HepG2 (cell line): Measurements from ENCODE around the gene F7. TPM values are rescaled to one million over a fixed set of nuclear protein-coding genes. Genes with fewer than 3 reads are reported as not detected.

ENCODE experiments used
- ATAD3A ChIP-seq: sonication (generic); formaldehyde crosslinking; IDR thresholded peaks from 2 replicates; pipeline ENCODE4 v1.4.0; 2020; ENCODE audit warnings: missing genetic modification reagents
- ESRRA ChIP-seq: sonication (generic); formaldehyde crosslinking; IDR thresholded peaks from 2 replicates; pipeline ENCODE4 v1.5.1; 2020; ENCODE audit warnings: mild to moderate bottlenecking, low read depth, missing genetic modification reagents
- FOXO1 ChIP-seq: sonication (generic); formaldehyde crosslinking; IDR thresholded peaks from 2 replicates; pipeline ENCODE4 v1.4.0; 2020; ENCODE audit warnings: missing genetic modification reagents
- GATAD1 ChIP-seq: IDR thresholded peaks from 2 replicates; pipeline ENCODE4 v1.6.1; 2016; ENCODE audit warnings: missing genetic modification reagents, missing compliant biosample characterization
- HES4 ChIP-seq: sonication (generic); formaldehyde crosslinking; IDR thresholded peaks from 2 replicates; pipeline ENCODE4 v1.9.0; 2021; ENCODE audit warnings: mild to moderate bottlenecking, missing genetic modification reagents, borderline replicate concordance
- HOXA7 ChIP-seq: sonication (generic); formaldehyde crosslinking; IDR thresholded peaks from 2 replicates; pipeline ENCODE4 v1.8.1; 2022; ENCODE audit warnings: mild to moderate bottlenecking, missing genetic modification reagents, moderate library complexity
- KAT8 ChIP-seq: IDR thresholded peaks from 2 replicates; pipeline ENCODE4 v1.6.1; 2016; ENCODE audit warnings: missing genetic modification reagents, missing compliant biosample characterization
- KLF16 ChIP-seq, 2 experiments: sonication (generic) in 1 of 2; formaldehyde crosslinking in 1 of 2; IDR thresholded peaks; 2 replicates each; pipeline versions ENCODE4 v1.6.1 to v1.8.0; 2016 to 2023; ENCODE audit warnings: missing genetic modification reagents in 2 of 2, missing compliant biosample characterization in 1 of 2
- MAFG ChIP-seq: sonication (generic); formaldehyde crosslinking; IDR thresholded peaks from 2 replicates; pipeline ENCODE4 v1.5.1; 2020; ENCODE audit warnings: mild to moderate bottlenecking, missing genetic modification reagents
- MED13 ChIP-seq: sonication (generic); formaldehyde crosslinking; IDR thresholded peaks from 2 replicates; pipeline ENCODE4 v1.5.0; 2020; ENCODE audit warnings: missing genetic modification reagents
- MED8 ChIP-seq: sonication (generic); formaldehyde crosslinking; IDR thresholded peaks from 2 replicates; pipeline ENCODE4 v1.8.1; 2023; ENCODE audit warnings: mild to moderate bottlenecking, missing genetic modification reagents; ENCODE audit not compliant: insufficient replicate concordance
- MEIS2 ChIP-seq: sonication (generic); formaldehyde crosslinking; IDR thresholded peaks from 2 replicates; pipeline ENCODE4 v1.9.0; 2021; ENCODE audit warnings: mild to moderate bottlenecking, missing genetic modification reagents
- PRMT3 ChIP-seq: sonication (generic); formaldehyde crosslinking; IDR thresholded peaks from 2 replicates; pipeline ENCODE4 v1.8.1; 2022; ENCODE audit warnings: low read depth, mild to moderate bottlenecking, moderate library complexity, missing genetic modification reagents, borderline replicate concordance
- SMAD1 ChIP-seq: sonication (generic); formaldehyde crosslinking; IDR thresholded peaks from 2 replicates; pipeline ENCODE4 v1.4.0; 2020; ENCODE audit warnings: missing genetic modification reagents, low read depth, mild to moderate bottlenecking, borderline replicate concordance
- SP1 ChIP-seq, 2 experiments: fragments of 450-650 bp in 1 of 2; sonication (generic) in 1 of 2; formaldehyde crosslinking in 1 of 2; IDR thresholded peaks; 2 replicates each; pipeline versions ENCODE4 v1.4.0 to v1.6.1; 2016 to 2020; ENCODE audit warnings: missing genetic modification reagents in 1 of 2
- TOE1 ChIP-seq: sonication (generic); formaldehyde crosslinking; IDR thresholded peaks from 2 replicates; pipeline ENCODE4 v1.4.0; 2020; ENCODE audit warnings: mild to moderate bottlenecking, missing genetic modification reagents
- ZBTB21 ChIP-seq: sonication (generic); formaldehyde crosslinking; IDR thresholded peaks from 2 replicates; pipeline ENCODE4 v1.4.0; 2020; ENCODE audit warnings: missing genetic modification reagents
- ZBTB7B ChIP-seq: sonication (generic); formaldehyde crosslinking; IDR thresholded peaks from 2 replicates; pipeline ENCODE4 v1.4.0; 2020; ENCODE audit warnings: missing genetic modification reagents
- ZEB1 ChIP-seq: IDR thresholded peaks from 2 replicates; pipeline ENCODE4 v1.6.1; 2012; ENCODE audit warnings: mild to moderate bottlenecking, low read depth, inconsistent platforms; ENCODE audit not compliant: insufficient replicate concordance
- ZFAT ChIP-seq: sonication (generic); formaldehyde crosslinking; conservative IDR thresholded peaks from 2 replicates; pipeline ENCODE4 v1.8.1; 2023; ENCODE audit warnings: missing genetic modification reagents, inconsistent platforms
- ZNF121 ChIP-seq: sonication (generic); formaldehyde crosslinking; IDR thresholded peaks from 2 replicates; pipeline ENCODE4 v1.5.0; 2020; ENCODE audit warnings: mild to moderate bottlenecking, missing genetic modification reagents
- ZNF367 ChIP-seq: sonication (generic); formaldehyde crosslinking; IDR thresholded peaks from 2 replicates; pipeline ENCODE4 v1.4.0; 2020; ENCODE audit warnings: missing genetic modification reagents, borderline replicate concordance
- ZNF552 ChIP-seq: sonication (generic); formaldehyde crosslinking; IDR thresholded peaks from 2 replicates; pipeline ENCODE4 v1.9.0; 2022; ENCODE audit warnings: missing genetic modification reagents, mild to moderate bottlenecking, borderline replicate concordance
- ZNF7 ChIP-seq: IDR thresholded peaks from 2 replicates; pipeline ENCODE4 v1.6.1; 2016; ENCODE audit warnings: missing biosample characterization, missing genetic modification reagents
- ZNF841 ChIP-seq: sonication (generic); formaldehyde crosslinking; IDR thresholded peaks from 2 replicates; pipeline ENCODE4 v1.8.1; 2023; ENCODE audit warnings: missing genetic modification reagents, borderline replicate concordance
- ZNF891 ChIP-seq: sonication (generic); formaldehyde crosslinking; IDR thresholded peaks from 2 replicates; pipeline ENCODE4 v1.5.0; 2020; ENCODE audit warnings: mild to moderate bottlenecking, missing genetic modification reagents
- polyA plus RNA-seq, 8 experiments: library from polyadenylated mRNA; depleted of rRNA in 3 of 8; stranded (reverse) in 7 of 8; unstranded in 1 of 8; fragments of >200 nt; fragmentation: Illumina TruSeq in 4 of 8; extraction: Trizol in 4 of 8; gene quantifications; 2 replicates each; pipeline versions ENCODE4 v1.2.1 to v1.2.3, GENCODE V29; 2011 to 2016; ENCODE audit warnings: low read depth in 4 of 8, missing spikeins in 1 of 8, mixed read lengths in 1 of 8; ENCODE audit not compliant: insufficient read depth in 1 of 8
- total RNA-seq, 5 experiments: library from RNA; depleted of rRNA; stranded (reverse); fragments of >200 nt; fragmentation: Illumina TruSeq; extraction: Trizol; gene quantifications; 2 replicates each; pipeline ENCODE4 v1.2.3, GENCODE V29; 2016; ENCODE audit warnings: low read depth in 1 of 5
- TF ChIP-seq, protein P1 (sequence below): IDR thresholded peaks from 2 replicates; pipeline ENCODE4 v1.6.1; 2016; ENCODE audit warnings: low read depth, control low read depth
- TF ChIP-seq, protein P2 (sequence below): sonication (generic); formaldehyde crosslinking; IDR thresholded peaks from 2 replicates; pipeline ENCODE4 v1.4.0; 2020; ENCODE audit warnings: low read depth, mild to moderate bottlenecking, missing genetic modification reagents

The F7 gene
- total and polyA plus RNA-seq, 2 of the 13 experiments (the other 11 are each of a cell fraction or from before 2014, with no cell fraction given), result 12.6 to 26.5 TPM

DNA sequence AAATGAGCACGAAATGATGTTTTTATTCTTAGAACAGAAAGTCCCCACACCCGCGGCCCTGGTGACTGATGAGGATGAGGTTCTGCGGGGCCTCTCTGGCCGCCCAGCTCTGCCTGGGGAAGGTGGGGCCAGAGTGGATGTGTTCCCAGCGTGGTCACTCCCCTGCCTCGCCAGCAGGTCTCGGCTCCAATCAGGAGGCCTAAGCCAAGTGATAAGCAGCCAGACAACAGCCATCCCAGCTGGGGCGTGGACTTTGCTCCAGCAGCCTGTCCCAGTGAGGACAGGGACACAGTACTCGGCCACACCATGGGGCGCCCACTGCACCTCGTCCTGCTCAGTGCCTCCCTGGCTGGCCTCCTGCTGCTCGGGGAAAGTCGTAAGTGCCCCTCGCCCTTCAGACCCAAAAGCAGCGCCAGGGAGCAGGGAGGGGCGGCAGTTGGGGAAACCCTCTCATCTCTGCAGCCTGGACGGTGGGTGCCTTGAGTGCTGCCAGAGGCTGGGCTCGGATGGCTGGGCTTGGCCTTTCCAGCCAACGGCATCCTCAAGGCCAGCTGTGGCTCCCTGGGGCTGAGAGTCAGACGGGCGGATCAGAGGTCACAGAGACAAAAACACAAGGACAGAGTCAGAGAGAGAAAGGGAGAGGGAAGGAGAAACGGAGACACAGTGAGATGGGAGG, 17.1 kb downstream of the F7 start, which contains the start of gene F10 (continued):
- no peak for TF ChIP-seq SP1 (IDR thresholded peaks at IDR 0.05)
- peak; percentile 79 for TF ChIP-seq SP1 (CRISPR knock-in tag; IDR thresholded peaks at IDR 0.05)
- no peak for TF ChIP-seq ATAD3A (CRISPR knock-in tag)
- TF ChIP-seq ZNF841 (CRISPR knock-in tag), result no peak
- peak; percentile 91 for TF ChIP-seq FOXO1 (CRISPR knock-in tag)
- peak; percentile 9; the same call in 1 of the 2 replicates for TF ChIP-seq ZNF121 (CRISPR knock-in tag)
- TF ChIP-seq KLF16 (CRISPR knock-in tag; IDR thresholded peaks at IDR 0.05), result peak in 1 of 2 experiments; percentile 83; a peak in 2 of 4 replicates
- TF ChIP-seq, protein P1, sequence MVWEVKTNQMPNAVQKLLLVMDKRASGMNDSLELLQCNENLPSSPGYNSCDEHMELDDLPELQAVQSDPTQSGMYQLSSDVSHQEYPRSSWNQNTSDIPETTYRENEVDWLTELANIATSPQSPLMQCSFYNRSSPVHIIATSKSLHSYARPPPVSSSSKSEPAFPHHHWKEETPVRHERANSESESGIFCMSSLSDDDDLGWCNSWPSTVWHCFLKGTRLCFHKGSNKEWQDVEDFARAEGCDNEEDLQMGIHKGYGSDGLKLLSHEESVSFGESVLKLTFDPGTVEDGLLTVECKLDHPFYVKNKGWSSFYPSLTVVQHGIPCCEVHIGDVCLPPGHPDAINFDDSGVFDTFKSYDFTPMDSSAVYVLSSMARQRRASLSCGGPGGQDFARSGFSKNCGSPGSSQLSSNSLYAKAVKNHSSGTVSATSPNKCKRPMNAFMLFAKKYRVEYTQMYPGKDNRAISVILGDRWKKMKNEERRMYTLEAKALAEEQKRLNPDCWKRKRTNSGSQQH (CRISPR knock-in tag), result peak; percentile 57; the same call in 1 of the 2 replicates
- TF ChIP-seq HES4 (CRISPR knock-in tag), result no peak
- peak; percentile 30; the same call in 1 of the 2 replicates for TF ChIP-seq ZBTB7B (CRISPR knock-in tag)
- peak; percentile 81 for TF ChIP-seq KAT8 (CRISPR knock-in tag)
- peak; percentile 1; the same call in 1 of the 2 replicates for TF ChIP-seq ZNF552 (CRISPR knock-in tag)
- no peak for TF ChIP-seq ZFAT (CRISPR knock-in tag)
- no peak for TF ChIP-seq MAFG (CRISPR knock-in tag)
- no peak for TF ChIP-seq ZNF7
- TF ChIP-seq ZEB1, result no peak
- TF ChIP-seq GATAD1, result peak; percentile 72
- peak; percentile 78; the same call in 1 of the 2 replicates for TF ChIP-seq SMAD1 (CRISPR knock-in tag)
- peak; percentile 72; the same call in 1 of the 2 replicates for TF ChIP-seq MED13 (CRISPR knock-in tag)
- no peak for TF ChIP-seq TOE1 (CRISPR knock-in tag)
- TF ChIP-seq ZNF367 (CRISPR knock-in tag), result peak; percentile 66; the same call in 1 of the 2 replicates
- TF ChIP-seq ESRRA, result peak; percentile 92
- peak; percentile 66; the same call in 1 of the 2 replicates for TF ChIP-seq ZNF891 (CRISPR knock-in tag)
- peak; percentile 21; the same call in 1 of the 2 replicates for TF ChIP-seq ZBTB21
- TF ChIP-seq MED8 (CRISPR knock-in tag), result peak; percentile 88
- TF ChIP-seq, protein P2, sequence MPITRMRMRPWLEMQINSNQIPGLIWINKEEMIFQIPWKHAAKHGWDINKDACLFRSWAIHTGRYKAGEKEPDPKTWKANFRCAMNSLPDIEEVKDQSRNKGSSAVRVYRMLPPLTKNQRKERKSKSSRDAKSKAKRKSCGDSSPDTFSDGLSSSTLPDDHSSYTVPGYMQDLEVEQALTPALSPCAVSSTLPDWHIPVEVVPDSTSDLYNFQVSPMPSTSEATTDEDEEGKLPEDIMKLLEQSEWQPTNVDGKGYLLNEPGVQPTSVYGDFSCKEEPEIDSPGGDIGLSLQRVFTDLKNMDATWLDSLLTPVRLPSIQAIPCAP (CRISPR knock-in tag), result peak; percentile 48; the same call in 1 of the 2 replicates
- peak; percentile 95; the same call in 1 of the 2 replicates for TF ChIP-seq MEIS2 (CRISPR knock-in tag)
- TF ChIP-seq HOXA7 (CRISPR knock-in tag), result no peak
- TF ChIP-seq PRMT3 (CRISPR knock-in tag), result no peak
